IMR-90 (cell line): Measurements from ENCODE around the gene RTEL1. TPM values are rescaled to one million over a fixed set of nuclear protein-coding genes. Genes with fewer than 3 reads are reported as not detected.
A peak's percentile ranks its signal among the peaks of the same experiment; 100 is the strongest.

Source experiments
- ATAC-seq: fragments of 200-7000 bp; cut with Tn5 transposase; 2 replicates; pipeline ENCODE4 v1.9.1; 2020; ENCODE audit warnings: low read depth, mild to moderate bottlenecking, moderate library complexity
- BruUV-seq: library from RNA; stranded (reverse); fragments of 400-500 nt; replicated peaks from 2 replicates; lab custom pipeline; 2021; lab: Mats Ljungman, UMichigan
- CTCF ChIA-PET: fragments of 300-600 bp; formaldehyde crosslinking; extraction: SDS; loops from one replicate; lab custom pipeline; 2021; ENCODE audit warnings: antibody characterized with exemption; lab: Yijun Ruan, JAX
- POLR2A ChIA-PET: fragments of 300-600 bp; sonication (Branson Sonifier 250); formaldehyde crosslinking; loops from one replicate; lab custom pipeline; 2022; ENCODE audit warnings: antibody characterized with exemption; ENCODE audit not compliant: unreplicated experiment; lab: Charles Lee
- DNase-seq: peaks from one replicate; pipeline ENCODE4 v3.0.0; 2013
- H2AFZ ChIP-seq: replicated peaks from 2 replicates; pipeline ENCODE3; 2013; ENCODE audit warnings: low read length, mild to moderate bottlenecking; ENCODE audit not compliant: poor library complexity
- H2AK5ac ChIP-seq: 2 replicates; pipeline ENCODE4 v1.6.1; 2013; ENCODE audit warnings: low read depth, low read length, inconsistent platforms
- H2AK9ac ChIP-seq: replicated peaks from 2 replicates; pipeline ENCODE3; 2013; ENCODE audit warnings: mild to moderate bottlenecking, low read depth, low read length, moderate library complexity; ENCODE audit not compliant: poor library complexity
- H2BK120ac ChIP-seq: 2 replicates; pipeline ENCODE4 v1.6.1; 2013; ENCODE audit warnings: low read depth, low read length, inconsistent platforms
- H2BK15ac ChIP-seq: 3 replicates; pipeline ENCODE4 v1.6.1; 2013; ENCODE audit warnings: low read depth, low read length, inconsistent platforms
- H2BK20ac ChIP-seq: 2 replicates; pipeline ENCODE4 v1.6.1; 2013; ENCODE audit warnings: low read depth, mild to moderate bottlenecking, inconsistent platforms, low read length, moderate library complexity
- H2BK5ac ChIP-seq: 2 replicates; pipeline ENCODE4 v1.6.1; 2013; ENCODE audit warnings: mild to moderate bottlenecking, low read depth, low read length, inconsistent platforms; ENCODE audit not compliant: poor library complexity, severe bottlenecking
- H3K14ac ChIP-seq: replicated peaks from 2 replicates; pipeline ENCODE4 v1.6.1; 2013; ENCODE audit warnings: low read depth, low read length, inconsistent platforms
- H3K18ac ChIP-seq: 2 replicates; pipeline ENCODE4 v1.6.1; 2013; ENCODE audit warnings: low read depth, low read length, control low read depth
- H3K23ac ChIP-seq: 2 replicates; pipeline ENCODE4 v1.6.1; 2013; ENCODE audit warnings: low read depth, low read length, inconsistent platforms
- H3K27ac ChIP-seq: 2 replicates; pipeline ENCODE4 v1.5.1; 2013; ENCODE audit warnings: mild to moderate bottlenecking, control low read depth, low read length; ENCODE audit not compliant: insufficient read depth
- H3K27me3 ChIP-seq: 2 replicates; pipeline ENCODE4 v1.6.1; 2013; ENCODE audit warnings: low read length; ENCODE audit not compliant: control insufficient read depth, insufficient read depth
- H3K36me3 ChIP-seq: 2 replicates; pipeline ENCODE4 v1.6.1; 2013; ENCODE audit warnings: low read length, mixed read lengths; ENCODE audit not compliant: control insufficient read depth, insufficient read depth
- H3K4ac ChIP-seq: 2 replicates; pipeline ENCODE4 v1.6.1; 2013; ENCODE audit warnings: low read depth, low read length, inconsistent platforms
- H3K4me1 ChIP-seq: 2 replicates; pipeline ENCODE4 v1.6.1; 2013; ENCODE audit warnings: low read length, mixed read lengths; ENCODE audit not compliant: control insufficient read depth, insufficient read depth
- H3K4me2 ChIP-seq: 2 replicates; pipeline ENCODE4 v1.6.1; 2013; ENCODE audit warnings: low read depth, mild to moderate bottlenecking, control low read depth, low read length, moderate library complexity
- H3K4me3 ChIP-seq: 2 replicates; pipeline ENCODE4 v1.5.1; 2013; ENCODE audit warnings: low read depth, mild to moderate bottlenecking, control low read depth, low read length, moderate library complexity; ENCODE audit not compliant: insufficient read depth
- H3K56ac ChIP-seq: 2 replicates; pipeline ENCODE4 v1.6.1; 2013; ENCODE audit warnings: low read length, inconsistent platforms; ENCODE audit not compliant: insufficient read depth; ENCODE audit errors: extremely low read depth
- H3K79me1 ChIP-seq, 2 experiments: 2 replicates each; pipeline ENCODE4 v1.6.1; 2013; ENCODE audit warnings: low read length in 2 of 2, inconsistent platforms in 1 of 2, low read depth in 1 of 2
- H3K9ac ChIP-seq: 2 replicates; pipeline ENCODE4 v1.6.1; 2013; ENCODE audit warnings: low read depth, low read length, control low read depth
- H3K9me1 ChIP-seq: 2 replicates; pipeline ENCODE4 v1.6.1; 2013; ENCODE audit warnings: low read length, inconsistent platforms; ENCODE audit not compliant: insufficient read depth
- H3K9me3 ChIP-seq: 2 replicates; pipeline ENCODE4 v1.6.1; 2013; ENCODE audit warnings: low read length; ENCODE audit not compliant: control insufficient read depth, insufficient read depth
- H4K20me1 ChIP-seq: 2 replicates; pipeline ENCODE4 v1.6.1; 2013; ENCODE audit warnings: low read length, inconsistent platforms; ENCODE audit not compliant: insufficient read depth
- H4K5ac ChIP-seq: 2 replicates; pipeline ENCODE4 v1.6.1; 2013; ENCODE audit warnings: mild to moderate bottlenecking, low read depth, low read length, control low read depth
- H4K8ac ChIP-seq, 2 experiments: 2 replicates each; pipeline ENCODE4 v1.6.1; 2013; ENCODE audit warnings: low read depth in 2 of 2, low read length in 2 of 2, control low read depth in 1 of 2, inconsistent platforms in 1 of 2
- H4K91ac ChIP-seq: 2 replicates; pipeline ENCODE4 v1.6.1; 2013; ENCODE audit warnings: low read depth, low read length, inconsistent platforms; ENCODE audit not compliant: insufficient read depth
- BHLHE40 ChIP-seq: fragments of 150-350 bp; IDR thresholded peaks from 2 replicates; pipeline ENCODE4 v1.6.1; 2016; ENCODE audit warnings: mild to moderate bottlenecking, low read depth, low read length
- CEBPB ChIP-seq: IDR thresholded peaks from 2 replicates; pipeline ENCODE4 v1.6.1; 2012; ENCODE audit warnings: low read depth, low read length, improper control_type of control experiment
- FOS ChIP-seq: fragments of 150-350 bp; IDR thresholded peaks from 2 replicates; pipeline ENCODE4 v1.6.1; 2016; ENCODE audit warnings: low read depth, low read length
- MAZ ChIP-seq: IDR thresholded peaks from 2 replicates; pipeline ENCODE4 v1.6.1; 2012; ENCODE audit warnings: low read depth, mild to moderate bottlenecking, low read length, improper control_type of control experiment, moderate library complexity, borderline replicate concordance
- MXI1 ChIP-seq: IDR thresholded peaks from 2 replicates; pipeline ENCODE4 v1.6.1; 2012; ENCODE audit warnings: low read depth, mild to moderate bottlenecking, low read length, moderate library complexity, borderline replicate concordance
- NFE2L2 ChIP-seq: fragments of 150-350 bp; IDR thresholded peaks from 2 replicates; pipeline ENCODE4 v1.6.1; 2016; ENCODE audit warnings: low read depth, mild to moderate bottlenecking, low read length
- SMC3 ChIP-seq: fragments of 150-350 bp; IDR thresholded peaks from 2 replicates; pipeline ENCODE4 v1.6.1; 2016; ENCODE audit warnings: low read depth, mild to moderate bottlenecking, antibody characterized with exemption, low read length, moderate library complexity
- USF2 ChIP-seq: fragments of 150-350 bp; IDR thresholded peaks from 2 replicates; pipeline ENCODE4 v1.6.1; 2017; ENCODE audit warnings: mild to moderate bottlenecking, antibody characterized with exemption, low read length, low read depth
- WGBS, 2 experiments: methylation state at CpG; one replicate each; pipeline versions ENCODE4 v1.1.5 to v1.1.7; 2013; ENCODE audit warnings: missing lambda C conversion rate in 2 of 2; ENCODE audit not compliant: insufficient read length in 1 of 2; ENCODE audit errors: extremely low coverage in 2 of 2; 5-methylcytosine and 5-hydroxymethylcytosine counted together
- dilution Hi-C: fragments of 300-500 bp; cut with HindIII; formaldehyde crosslinking; loops from one replicate; pipeline ENCODE4 v1.14.3; 2018; ENCODE audit warnings: low sequenced_read_pairs; ENCODE audit not compliant: unreplicated experiment
- in situ Hi-C: fragments of 300-500 bp; cut with MboI; formaldehyde crosslinking; loops from 3 replicates; pipeline ENCODE4 v1.14.3; 2019; ENCODE audit warnings: low sequenced_read_pairs, inconsistent platforms, mixed read lengths
- intact Hi-C: fragments of 100-400 bp; cut with micrococcal nuclease; formaldehyde crosslinking; loops from 2 replicates; pipeline ENCODE4 v1.10.0; 2022
- polyA plus RNA-seq, 3 experiments: library from polyadenylated mRNA; depleted of rRNA; stranded (reverse); fragments of >200 nt; gene quantifications; 2 replicates each; pipeline ENCODE4 v1.2.3, GENCODE V29; 2012; ENCODE audit warnings: low replicate concordance in 1 of 3
- total RNA-seq: library from RNA; depleted of rRNA; stranded (reverse); fragments of >200 nt; gene quantifications from 2 replicates; pipeline ENCODE4 v1.2.3, GENCODE V29; 2012
- TF ChIP-seq, protein P1 (sequence below): fragments of 150-350 bp; IDR thresholded peaks from 2 replicates; pipeline ENCODE4 v1.6.1; 2016; ENCODE audit warnings: low read depth, mild to moderate bottlenecking, low read length, moderate library complexity, borderline replicate concordance

Gene RTEL1
- total and polyA plus RNA-seq, 2 of the 4 experiments (the other 2 are of a cell fraction): 14.7 to 18.8 TPM

DNA sequence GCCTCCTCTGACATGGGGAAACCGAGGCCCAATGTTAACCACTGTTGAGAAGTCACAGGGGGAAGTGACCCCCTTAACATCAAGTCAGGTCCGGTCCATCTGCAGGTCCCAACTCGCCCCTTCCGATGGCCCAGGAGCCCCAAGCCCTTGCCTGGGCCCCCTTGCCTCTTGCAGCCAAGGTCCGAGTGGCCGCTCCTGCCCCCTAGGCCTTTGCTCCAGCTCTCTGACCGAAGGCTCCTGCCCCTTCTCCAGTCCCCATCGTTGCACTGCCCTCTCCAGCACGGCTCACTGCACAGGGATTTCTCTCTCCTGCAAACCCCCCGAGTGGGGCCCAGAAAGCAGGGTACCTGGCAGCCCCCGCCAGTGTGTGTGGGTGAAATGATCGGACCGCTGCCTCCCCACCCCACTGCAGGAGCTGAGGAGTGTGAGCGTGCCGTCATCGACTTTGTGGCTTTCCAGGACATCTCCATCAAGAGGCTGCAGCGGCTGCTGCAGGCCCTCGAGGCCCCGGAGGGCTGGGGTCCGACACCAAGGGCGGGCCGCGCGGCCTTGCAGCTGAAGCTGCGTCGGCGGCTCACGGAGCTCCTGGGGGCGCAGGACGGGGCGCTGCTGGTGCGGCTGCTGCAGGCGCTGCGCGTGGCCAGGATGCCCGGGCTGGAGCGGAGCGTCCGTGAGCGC lies 39.9 kb downstream of the RTEL1 start:
- peaks cover 11 to 54% of the 10 kb centered on the region in 2 experiments; a peak in 3 of 4 replicates for H3K79me1 ChIP-seq
- H2AK5ac ChIP-seq: peak overlapping the region; percentile 53; the same call in 1 of the 2 replicates
- no peak overlapping the region for H2BK120ac ChIP-seq
- H2BK20ac ChIP-seq: no peak overlapping the region
- H3K4me1 ChIP-seq: peaks cover 22% of the 10 kb centered on the region
- no peak for TF ChIP-seq MAZ
- TF ChIP-seq BHLHE40: no peak
- no peak for TF ChIP-seq SMC3
- no peak for TF ChIP-seq NFE2L2
- TF ChIP-seq CEBPB: no peak
- TF ChIP-seq, protein P1, sequence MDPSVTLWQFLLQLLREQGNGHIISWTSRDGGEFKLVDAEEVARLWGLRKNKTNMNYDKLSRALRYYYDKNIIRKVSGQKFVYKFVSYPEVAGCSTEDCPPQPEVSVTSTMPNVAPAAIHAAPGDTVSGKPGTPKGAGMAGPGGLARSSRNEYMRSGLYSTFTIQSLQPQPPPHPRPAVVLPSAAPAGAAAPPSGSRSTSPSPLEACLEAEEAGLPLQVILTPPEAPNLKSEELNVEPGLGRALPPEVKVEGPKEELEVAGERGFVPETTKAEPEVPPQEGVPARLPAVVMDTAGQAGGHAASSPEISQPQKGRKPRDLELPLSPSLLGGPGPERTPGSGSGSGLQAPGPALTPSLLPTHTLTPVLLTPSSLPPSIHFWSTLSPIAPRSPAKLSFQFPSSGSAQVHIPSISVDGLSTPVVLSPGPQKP: no peak
- no peak for TF ChIP-seq MXI1
- no peak for TF ChIP-seq FOS
- TF ChIP-seq USF2: no peak
- peak overlapping the region; percentile 79 for H2AK9ac ChIP-seq
- POLR2A ChIA-PET: interaction anchor here (1.2 to 1.6 kb wide), 3 partner anchors 10 to 15 kb away, joined by 3 to 5 read pairs (median 4); partner anchors contain the start of genes ARFRP1 and ZGPAT
- H2AFZ ChIP-seq: peak overlapping the region; percentile 64
- no peaks in the 10 kb centered on the region for H4K20me1 ChIP-seq
- no peak overlapping the region for H3K23ac ChIP-seq
- H3K18ac ChIP-seq: no peak overlapping the region
- H3K9ac ChIP-seq: no peak overlapping the region
- 83% methylated on average over 18 of the region's 40 CpGs; no CpG with 5 or more reads in 1 of the 2 experiments for WGBS, 2 experiments
- H4K8ac ChIP-seq: peak overlapping the region; percentile 27 to 34; a peak in 2 of 4 replicates
- peak overlapping the region; percentile 98 for H2BK5ac ChIP-seq
- peak overlapping the region; percentile 22; the same call in 1 of the 2 replicates for H3K4ac ChIP-seq
- H3K27me3 ChIP-seq: no peaks in the 10 kb centered on the region
- H3K9me3 ChIP-seq: no peaks in the 10 kb centered on the region
- 0 out of 2 replicates have a peak overlapping the region, but pooled peaks have one; percentile 93 for H4K91ac ChIP-seq
- no peak overlapping the region; the same call in 1 of the 2 replicates for H3K27ac ChIP-seq
- DNase-seq: no peak
- H3K4me2 ChIP-seq: no peak overlapping the region
- in situ Hi-C loops (no loop called here), intact Hi-C loops (no loop called here), dilution Hi-C loops (no loop called here)
- H3K14ac ChIP-seq: no peak overlapping the region
- peaks cover 12% of the 10 kb centered on the region; the same call in 1 of the 2 replicates for H3K36me3 ChIP-seq
- H2BK15ac ChIP-seq: no peak overlapping the region; the same call in 2 of the 3 replicates
- no peaks in the 10 kb centered on the region for H3K9me1 ChIP-seq
- H4K5ac ChIP-seq: peak overlapping the region; percentile 18; the same call in 1 of the 2 replicates
- H3K56ac ChIP-seq: no peak overlapping the region
- no peak for ATAC-seq
- no TSS peak for BruUV-seq
- H3K4me3 ChIP-seq: no peak overlapping the region
- CTCF ChIA-PET: interaction anchor here (1.5 kb wide), 1 partner anchor 10 kb away, joined by 8 read pairs; the partner anchor contains the start of genes ARFRP1 and ZGPAT
